ENCODE measurements around the gene PAQR5.

The PAQR5 gene

DNA sequence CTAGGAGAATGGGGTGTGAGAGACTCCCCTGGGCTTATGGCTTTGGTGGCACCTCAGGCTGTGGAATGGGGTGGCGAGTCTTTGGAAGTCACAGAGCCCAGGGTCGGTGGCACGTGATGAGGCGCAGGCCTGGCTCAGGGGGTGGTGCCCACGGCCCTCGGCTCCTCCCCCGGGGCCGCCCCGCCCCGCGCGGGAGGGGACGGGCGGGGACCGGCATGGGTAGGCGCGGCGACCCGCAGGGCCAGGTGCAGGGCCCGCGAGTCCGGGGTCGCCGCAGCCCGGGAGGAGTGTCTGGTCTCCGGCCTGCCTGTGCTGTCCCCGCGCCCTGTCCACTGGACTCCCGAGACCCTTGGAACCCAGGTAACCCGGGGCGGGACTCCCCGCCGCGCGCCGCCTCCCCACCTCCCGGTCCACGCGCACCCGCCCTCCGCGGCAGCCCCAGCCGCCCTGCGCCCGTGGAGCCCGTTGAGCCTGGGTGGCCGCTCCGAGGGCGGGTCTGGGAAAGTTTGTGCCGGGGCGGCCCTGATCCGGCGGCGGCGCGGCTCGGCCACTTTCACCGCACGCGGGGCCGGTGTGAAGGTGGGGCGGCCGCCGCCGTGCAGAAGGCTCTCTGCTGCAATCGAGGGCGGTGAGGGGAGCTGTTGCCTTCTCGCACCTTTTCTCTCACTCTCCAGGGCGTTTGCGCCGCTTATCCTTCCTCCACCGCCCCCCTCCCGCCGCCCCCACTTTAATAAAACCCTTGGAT, at the start of gene PAQR5:
Gene PAQR5 (plus strand): TSS at position 216 of the 745 bp plus-strand sequence. CDS start 61,169 bp downstream, outside the sequence.
- TF ChIP-seq CTCF (IDR thresholded peaks at IDR 0.05; ENCODE audit: insufficient read depth, low read length, poor library complexity, severe bottlenecking) = no peak
- TF ChIP-seq EZH2phosphoT487 (conservative IDR thresholded peaks at IDR 0.05; ENCODE audit: low read length) = no peak
- Histone ChIP-seq H3F3A (ENCODE audit: insufficient read depth) (no peaks in the 10 kb centered on the region), H3K79me2 (ENCODE audit: insufficient read depth, low read length) (no peaks in the 10 kb centered on the region), H3K9ac (ENCODE audit: low read length) (no peak within 1 kb of the TSS), H3K27me3 (ENCODE audit: low read length) (no peaks in the 10 kb centered on the region), H3K4me3 (ENCODE audit: insufficient read depth, low read length, poor library complexity, severe bottlenecking) (no peak within 1 kb of the TSS), H3K9me3 (ENCODE audit: insufficient read depth, low read length) (no peaks in the 10 kb centered on the region), H3K27ac (ENCODE audit: low read depth, low read length) (no peak within 1 kb of the TSS), H3K9me2 (replicated peaks; ENCODE audit: insufficient read depth, low read length) (no peaks in the 10 kb centered on the region), H2AFZ (ENCODE audit: low read depth, low read length, severe bottlenecking) (no peak within 1 kb of the TSS), H3K36me3 (ENCODE audit: low read length) (no peaks in the 10 kb centered on the region), H4K20me1 (ENCODE audit: low read depth, low read length) (no peaks in the 10 kb centered on the region), H3K4me2 (ENCODE audit: low read depth, low read length, poor library complexity, severe bottlenecking) (no peak within 1 kb of the TSS)

- no peaks in the 10 kb centered on the region for H3K79me2 ChIP-seq (ENCODE audit: insufficient read depth, low read length)
- no peak overlapping the region for H3K27ac ChIP-seq (ENCODE audit: low read depth, low read length)
- no peaks in the 10 kb centered on the region for H3K36me3 ChIP-seq (ENCODE audit: low read length)
- H3K27me3 ChIP-seq (ENCODE audit: low read length) = no peaks in the 10 kb centered on the region
- TF ChIP-seq EZH2phosphoT487 (conservative IDR thresholded peaks at IDR 0.05; ENCODE audit: low read length) = no peak
- TF ChIP-seq CTCF (IDR thresholded peaks at IDR 0.05; ENCODE audit: insufficient read depth, low read length, poor library complexity, severe bottlenecking) = no peak
- H3F3A ChIP-seq (ENCODE audit: insufficient read depth) = no peaks in the 10 kb centered on the region
- no peaks in the 10 kb centered on the region for H3K9me2 ChIP-seq (replicated peaks; ENCODE audit: insufficient read depth, low read length)
- H3K4me3 ChIP-seq (ENCODE audit: insufficient read depth, low read length, poor library complexity, severe bottlenecking) = no peak overlapping the region
- H2AFZ ChIP-seq (ENCODE audit: low read depth, low read length, severe bottlenecking) = no peak overlapping the region
- peaks cover 3% of the 10 kb centered on the region; the same call in 1 of the 2 replicates for H4K20me1 ChIP-seq (ENCODE audit: low read depth, low read length)
- H3K9ac ChIP-seq (ENCODE audit: low read length) = no peak overlapping the region
- no peaks in the 10 kb centered on the region for H3K9me3 ChIP-seq (ENCODE audit: insufficient read depth, low read length)
- no peak overlapping the region for H3K4me2 ChIP-seq (ENCODE audit: low read depth, low read length, poor library complexity, severe bottlenecking)
These were observed 45.6 kb upstream of the PAQR5 start for GRCh38 chr15:69253156-69253555.

DNA sequence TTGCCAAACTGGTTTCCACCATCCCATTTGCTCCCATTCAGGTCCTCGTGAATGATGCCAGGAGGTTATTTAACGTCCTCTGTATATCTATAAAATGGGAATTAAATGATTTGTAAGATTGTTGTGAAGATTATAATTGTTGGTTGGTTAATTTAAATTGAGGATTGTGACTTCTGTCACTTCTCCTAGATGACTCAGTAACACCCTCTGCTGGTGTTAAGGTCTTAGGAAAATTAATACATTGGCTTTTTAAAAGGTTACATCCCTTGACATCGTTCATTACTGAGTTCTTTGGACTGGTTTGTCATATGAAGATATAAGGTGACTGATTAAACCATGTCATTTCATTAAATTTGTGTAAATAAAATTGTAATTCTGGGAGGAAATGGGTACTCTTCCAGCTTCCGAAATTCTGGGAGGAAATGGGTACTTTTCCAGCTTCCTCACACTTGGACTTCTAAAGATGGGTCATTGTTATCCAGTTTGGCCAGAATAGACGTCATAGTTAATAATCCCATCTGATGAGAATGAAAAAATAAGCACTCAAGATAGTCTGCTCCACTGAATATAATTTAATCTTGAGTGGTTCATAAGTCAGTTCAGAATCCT, 33.3 kb upstream of the PAQR5 start:
- Histone ChIP-seq H3K79me2 (ENCODE audit: insufficient read depth, low read length) (no peaks in the 10 kb centered on the region), H3K27ac (ENCODE audit: low read depth, low read length) (no peak overlapping the region), H3K9me2 (replicated peaks; ENCODE audit: insufficient read depth, low read length) (no peaks in the 10 kb centered on the region), H3K4me2 (ENCODE audit: low read depth, low read length, poor library complexity, severe bottlenecking) (no peak overlapping the region), H3F3A (ENCODE audit: insufficient read depth) (no peaks in the 10 kb centered on the region), H2AFZ (ENCODE audit: low read depth, low read length, severe bottlenecking) (no peak overlapping the region), H4K20me1 (ENCODE audit: low read depth, low read length) (no peaks in the 10 kb centered on the region), H3K9me3 (ENCODE audit: insufficient read depth, low read length) (no peaks in the 10 kb centered on the region), H3K4me3 (ENCODE audit: insufficient read depth, low read length, poor library complexity, severe bottlenecking) (no peak overlapping the region), H3K27me3 (ENCODE audit: low read length) (no peaks in the 10 kb centered on the region), H3K36me3 (ENCODE audit: low read length) (no peaks in the 10 kb centered on the region), H3K9ac (ENCODE audit: low read length) (no peak overlapping the region)
- TF ChIP-seq EZH2phosphoT487 (conservative IDR thresholded peaks at IDR 0.05; ENCODE audit: low read length) (no peak), CTCF (IDR thresholded peaks at IDR 0.05; ENCODE audit: insufficient read depth, low read length, poor library complexity, severe bottlenecking) (peak; percentile 27)
